ENCODE measurements around the gene SHANK2. TPM values are rescaled to one million over a fixed set of nuclear protein-coding genes. Genes with fewer than 3 reads are reported as not detected.

The SHANK2 gene
- total RNA-seq, 8 experiments from 2014 or later: 0.36 to 19.2 (median 8.9) TPM

GRCh38 chr11:71218789-71219499, 33.4 kb downstream of the SHANK2 start:
- Histone ChIP-seq H3K27ac (no peak overlapping the region), H3K4me1 (replicated peaks in 1 of 2) (no peaks in the 10 kb centered on the region), H3K4me3 (no peak overlapping the region)
- in situ Hi-C loops (cut with MboI; ENCODE audit: low pct_unique_long_range_greater_than_20kb in 2 of 9, low sequenced_read_pairs in 9 of 9, unreplicated experiment in 9 of 9): no loop called here
- no peak for ATAC-seq (replicated peaks in 6 of 8)
- WGBS, 10 experiments: 15 to 87% (median 77%) methylated on average over 1 to 7 of the region's 10 CpGs

GRCh38 chr11:71215425-71215965, 36.9 kb downstream of the SHANK2 start:
- H3K27ac ChIP-seq: no peak overlapping the region
- H3K4me1 ChIP-seq (replicated peaks in 1 of 2): no peaks in the 10 kb centered on the region
- ATAC-seq (replicated peaks in 6 of 8): no peak
- no peak overlapping the region for H3K4me3 ChIP-seq
- 37 to 100% (median 82%) methylated on average over 1 to 8 of the region's 12 CpGs; no CpG with 5 or more reads in 4 of the 10 experiments for WGBS, 10 experiments
- in situ Hi-C loops (cut with MboI; ENCODE audit: low pct_unique_long_range_greater_than_20kb in 2 of 9, low sequenced_read_pairs in 9 of 9, unreplicated experiment in 9 of 9): no loop called here

DNA sequence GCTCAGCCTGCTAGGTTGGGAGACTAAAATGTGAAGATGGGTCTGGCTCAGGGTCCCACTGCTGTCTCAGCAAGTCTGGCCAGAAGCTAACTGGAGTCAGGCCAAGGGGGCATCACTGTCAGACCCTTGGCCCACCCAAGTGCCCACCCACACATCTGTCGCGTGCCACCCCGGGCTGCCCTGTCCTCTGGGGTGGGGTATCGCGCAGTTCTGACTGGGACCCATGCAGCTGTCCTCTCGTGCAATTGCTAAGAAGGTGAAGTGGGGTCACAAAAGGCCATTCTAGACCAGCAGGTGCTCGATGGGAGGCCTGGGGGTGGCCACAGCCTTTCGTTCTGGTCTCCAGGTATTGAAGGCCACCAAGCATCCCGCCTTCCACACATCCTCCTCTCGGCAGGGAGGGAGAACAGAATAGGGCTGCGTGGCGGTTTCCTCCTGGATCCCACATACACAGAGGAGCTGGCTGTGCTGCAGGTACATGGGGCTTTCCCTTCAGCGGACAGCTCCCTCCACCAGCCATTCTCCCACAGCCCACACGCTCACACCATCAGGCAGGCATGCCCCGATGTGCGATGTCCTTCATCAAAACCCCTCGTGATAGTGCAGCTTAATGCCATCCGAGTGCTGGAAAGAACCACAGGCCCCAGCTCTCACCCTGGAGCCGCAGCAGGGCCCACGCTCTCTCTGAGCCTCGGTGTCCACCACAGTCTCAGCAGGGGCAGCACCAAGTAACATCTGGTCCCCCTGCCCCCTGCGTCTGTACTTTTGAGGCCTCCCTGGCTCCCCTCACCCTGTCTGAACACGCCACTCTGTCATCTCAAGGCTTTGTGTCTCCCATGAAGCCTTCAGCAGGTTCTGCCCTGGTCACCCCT, 37.6 kb downstream of the SHANK2 start:
- 78 to 100% (median 82%) methylated on average over 2 to 11 of the region's 23 CpGs; no CpG with 5 or more reads in 4 of the 10 experiments for WGBS, 10 experiments
- no peak for ATAC-seq (replicated peaks in 6 of 8)
- Histone ChIP-seq H3K4me1 (replicated peaks in 1 of 2) (no peaks in the 10 kb centered on the region), H3K4me3 (no peak overlapping the region), H3K27ac (no peak overlapping the region)
- in situ Hi-C loops (cut with MboI; ENCODE audit: low pct_unique_long_range_greater_than_20kb in 2 of 9, low sequenced_read_pairs in 9 of 9, unreplicated experiment in 9 of 9): no loop called here

DNA sequence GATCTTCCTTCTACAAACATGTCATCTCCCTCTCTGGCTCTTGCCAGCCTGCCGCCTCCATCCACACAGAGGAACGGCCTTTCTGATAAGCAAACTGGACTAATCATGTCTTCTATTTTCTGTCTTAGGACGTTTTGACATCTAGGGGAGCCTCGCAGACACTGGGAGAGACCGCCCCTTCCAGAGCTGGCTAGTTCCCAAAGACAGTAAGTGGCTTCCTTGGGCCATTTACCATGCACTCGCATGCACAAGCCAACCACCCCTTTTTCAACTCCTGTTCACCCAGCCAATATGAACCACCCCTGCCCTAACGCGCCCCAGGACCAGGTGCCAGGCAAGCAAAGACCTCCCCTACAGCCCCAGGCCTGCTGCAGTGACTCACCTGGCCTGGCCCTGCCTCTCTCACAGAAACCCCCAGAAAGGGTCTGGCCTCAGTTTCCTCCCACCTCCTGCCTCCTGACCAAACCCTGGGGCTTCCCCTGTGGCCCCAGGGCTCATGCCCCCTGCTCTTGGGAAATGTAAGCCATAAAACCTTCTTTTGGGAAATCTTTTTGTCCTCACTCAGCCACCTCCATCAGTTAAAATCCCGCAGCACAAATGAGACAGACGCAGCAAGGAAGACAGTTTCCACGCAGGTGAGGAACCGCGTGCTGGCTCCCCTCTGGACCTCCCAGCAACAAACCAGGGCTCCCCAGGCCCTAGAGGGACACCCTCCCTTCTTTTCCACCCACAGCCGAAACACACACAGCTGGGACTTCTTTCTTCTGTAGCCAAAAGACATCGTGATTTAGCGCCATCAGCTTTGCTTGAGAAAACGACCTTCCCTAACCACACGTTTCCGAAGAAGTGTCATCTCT, 38.5 kb downstream of the SHANK2 start:
- WGBS, 10 experiments: 29 to 93% (median 75%) methylated on average over 3 to 7 of the region's 19 CpGs; no CpG with 5 or more reads in 1 of the 10 experiments
- ATAC-seq (replicated peaks in 6 of 8): no peak
- Histone ChIP-seq H3K27ac (no peak overlapping the region), H3K4me1 (replicated peaks in 1 of 2) (no peaks in the 10 kb centered on the region), H3K4me3 (no peak overlapping the region)
- in situ Hi-C loops (cut with MboI; ENCODE audit: low pct_unique_long_range_greater_than_20kb in 2 of 9, low sequenced_read_pairs in 9 of 9, unreplicated experiment in 9 of 9): no loop called here

- peak in 1 of 8 experiments; percentile 18 for ATAC-seq (replicated peaks in 6 of 8)
- Histone ChIP-seq H3K4me1 (replicated peaks in 1 of 2) (no peaks in the 10 kb centered on the region), H3K27ac (no peak overlapping the region), H3K4me3 (no peak overlapping the region)
- in situ Hi-C loops (cut with MboI; ENCODE audit: low pct_unique_long_range_greater_than_20kb in 2 of 9, low sequenced_read_pairs in 9 of 9, unreplicated experiment in 9 of 9): no loop called here
- WGBS, 10 experiments: 7 to 82% (median 55%) methylated on average over 2 to 7 of the region's 10 CpGs; no CpG with 5 or more reads in 2 of the 10 experiments
These were observed 39.4 kb downstream of the SHANK2 start for GRCh38 chr11:71212871-71213559.

- Histone ChIP-seq H3K27ac (no peak overlapping the region), H3K4me1 (replicated peaks in 1 of 2) (no peaks in the 10 kb centered on the region), H3K4me3 (no peak overlapping the region)
- in situ Hi-C loops (cut with MboI; ENCODE audit: low pct_unique_long_range_greater_than_20kb in 2 of 9, low sequenced_read_pairs in 9 of 9, unreplicated experiment in 9 of 9): no loop called here
- no peak for ATAC-seq (replicated peaks in 6 of 8)
- WGBS, 10 experiments: 8 to 86% (median 62%) methylated on average over 2 of the region's 2 CpGs; no CpG with 5 or more reads in 4 of the 10 experiments
These were observed 40.7 kb downstream of the SHANK2 start for GRCh38 chr11:71211631-71212030.

DNA sequence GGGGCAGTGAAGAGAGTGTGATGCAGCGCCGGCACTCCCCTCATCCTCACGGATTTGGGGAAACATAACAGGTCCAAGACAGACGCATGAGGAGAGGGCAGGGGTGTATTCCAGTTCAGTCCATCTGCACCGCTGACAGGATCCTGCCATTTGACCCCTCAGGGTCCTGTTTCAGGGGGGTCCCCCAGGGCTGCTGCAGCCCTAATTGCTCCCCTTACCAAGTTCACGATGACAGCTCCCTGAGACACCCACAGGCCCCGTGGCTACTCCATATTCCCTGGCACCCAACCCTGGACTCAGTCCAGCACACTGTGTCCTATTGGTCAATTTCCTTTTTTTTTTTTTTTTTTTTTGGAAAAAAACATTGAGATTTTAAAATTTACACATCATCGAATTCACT, 41.5 kb downstream of the SHANK2 start:
- ATAC-seq (replicated peaks in 6 of 8): no peak
- in situ Hi-C loops (cut with MboI; ENCODE audit: low pct_unique_long_range_greater_than_20kb in 2 of 9, low sequenced_read_pairs in 9 of 9, unreplicated experiment in 9 of 9): no loop called here

GRCh38 chr11:71209656-71210055, 42.7 kb downstream of the SHANK2 start:
- in situ Hi-C loops (cut with MboI; ENCODE audit: low pct_unique_long_range_greater_than_20kb in 2 of 9, low sequenced_read_pairs in 9 of 9, unreplicated experiment in 9 of 9): no loop called here
- no peak for ATAC-seq (replicated peaks in 6 of 8)
- 60 to 87% (median 80%) methylated on average over 1 to 3 of the region's 10 CpGs; no CpG with 5 or more reads in 7 of the 10 experiments for WGBS, 10 experiments

More for the DNA sequence above, 41.5 kb downstream of the SHANK2 start:
- Histone ChIP-seq H3K27ac (no peak overlapping the region), H3K4me3 (no peak overlapping the region), H3K4me1 (replicated peaks in 1 of 2) (no peaks in the 10 kb centered on the region)
- WGBS, 10 experiments: 0 to 100% (median 78%) methylated on average over 1 to 7 of the region's 8 CpGs; no CpG with 5 or more reads in 2 of the 10 experiments

GRCh38 chr11:71209181-71209580, 43.2 kb downstream of the SHANK2 start:
- H3K4me3 ChIP-seq: no peak overlapping the region
- in situ Hi-C loops (cut with MboI; ENCODE audit: low pct_unique_long_range_greater_than_20kb in 2 of 9, low sequenced_read_pairs in 9 of 9, unreplicated experiment in 9 of 9): no loop called here
- no peak for ATAC-seq (replicated peaks in 6 of 8)
- H3K4me1 ChIP-seq (replicated peaks in 1 of 2): no peaks in the 10 kb centered on the region
- no peak overlapping the region for H3K27ac ChIP-seq
- WGBS, 10 experiments: 30 to 100% (median 95%) methylated on average over 1 to 3 of the region's 7 CpGs; no CpG with 5 or more reads in 4 of the 10 experiments

More at GRCh38 chr11:71209656-71210055, 42.7 kb downstream of the SHANK2 start:
- H3K4me3 ChIP-seq: no peak overlapping the region
- H3K27ac ChIP-seq: no peak overlapping the region
- no peaks in the 10 kb centered on the region for H3K4me1 ChIP-seq (replicated peaks in 1 of 2)

DNA sequence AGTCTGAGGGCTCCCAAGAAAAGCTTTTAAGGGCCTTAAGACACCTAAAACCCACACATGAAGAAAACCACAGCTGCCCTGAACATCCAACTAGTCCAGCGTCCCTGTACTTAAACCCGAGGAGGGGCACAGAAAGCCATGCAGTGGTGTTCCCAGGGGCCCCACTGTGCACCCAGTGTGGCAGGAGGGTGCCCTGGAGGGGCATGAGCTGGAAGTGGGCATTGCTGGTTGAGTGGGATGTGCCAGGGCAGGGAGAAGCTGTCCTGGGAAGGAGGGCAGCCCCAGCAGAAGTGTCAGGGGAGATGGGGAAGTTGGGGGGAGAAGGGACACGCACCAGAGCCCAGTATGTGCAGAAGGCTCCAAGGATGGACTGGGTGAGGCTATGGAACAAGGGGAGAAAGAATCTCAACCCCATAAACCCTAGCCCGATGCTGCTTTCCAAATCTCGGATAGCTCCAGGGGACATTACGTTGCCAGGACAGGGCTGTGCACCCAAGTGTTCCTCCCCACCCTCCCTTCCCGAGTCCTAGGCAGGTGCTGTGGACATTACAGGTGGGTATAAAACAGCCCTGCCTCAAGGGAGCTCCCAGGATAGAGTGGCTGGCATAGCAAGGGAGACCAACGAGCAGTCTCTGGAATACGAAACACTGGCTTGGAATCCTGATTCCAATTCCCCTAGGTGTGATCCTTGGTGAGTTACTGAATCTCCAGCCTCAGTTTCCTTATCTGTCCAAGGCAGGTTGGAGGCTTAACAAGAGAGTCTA, 44.2 kb downstream of the SHANK2 start:
- no peak overlapping the region for H3K27ac ChIP-seq
- in situ Hi-C loops (cut with MboI; ENCODE audit: low pct_unique_long_range_greater_than_20kb in 2 of 9, low sequenced_read_pairs in 9 of 9, unreplicated experiment in 9 of 9): no loop called here
- ATAC-seq (replicated peaks in 6 of 8): no peak
- no peak overlapping the region for H3K4me3 ChIP-seq
- WGBS, 10 experiments: 33 to 93% (median 81%) methylated on average over 1 to 5 of the region's 9 CpGs; no CpG with 5 or more reads in 6 of the 10 experiments
- no peaks in the 10 kb centered on the region for H3K4me1 ChIP-seq (replicated peaks in 1 of 2)

DNA sequence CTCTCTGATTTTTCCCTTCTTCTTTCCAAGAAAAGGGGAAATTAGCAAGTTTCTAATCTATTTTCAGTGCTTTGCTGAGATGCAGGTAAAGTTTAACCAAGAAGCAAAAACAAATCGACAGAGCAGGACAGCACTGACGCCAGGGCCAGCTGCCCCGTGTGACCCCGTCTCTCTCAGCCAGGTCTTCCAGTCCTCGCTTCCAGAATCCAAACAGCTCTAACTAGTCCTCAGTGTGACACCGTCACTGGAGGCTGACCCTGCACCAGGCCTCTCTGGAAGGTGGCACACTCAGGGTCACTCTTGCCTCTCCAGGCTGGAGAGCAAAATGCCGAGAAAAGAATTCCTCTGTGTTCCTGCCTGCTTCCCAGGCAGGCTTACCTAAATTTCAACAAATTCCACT, 44.8 kb downstream of the SHANK2 start:
- in situ Hi-C loops (cut with MboI; ENCODE audit: low pct_unique_long_range_greater_than_20kb in 2 of 9, low sequenced_read_pairs in 9 of 9, unreplicated experiment in 9 of 9): no loop called here
- ATAC-seq (replicated peaks in 6 of 8): no peak

More for the DNA sequence above, 44.8 kb downstream of the SHANK2 start:
- WGBS, 10 experiments: 50 to 85% (median 79%) methylated on average over 1 to 7 of the region's 7 CpGs; no CpG with 5 or more reads in 3 of the 10 experiments
- Histone ChIP-seq H3K27ac (no peak overlapping the region), H3K4me1 (replicated peaks in 1 of 2) (no peaks in the 10 kb centered on the region), H3K4me3 (no peak overlapping the region)

Data from motor neuron (in vitro differentiated cells).